Measurements from ENCODE around the gene PER2. TPM values are rescaled to one million over a fixed set of nuclear protein-coding genes. Genes with fewer than 3 reads are reported as not detected.
A peak's percentile ranks its signal among the peaks of the same experiment; 100 is the strongest.

The PER2 gene
- total RNA-seq, 4 donors from 2014 or later: 6.2 to 28.0 (median 12.0) TPM

- Histone ChIP-seq H3K4me1 (peaks cover 11 to 55% (median 33%) of the 10 kb centered on the region in 3 donors), H3K9me3 (no peaks in the 10 kb centered on the region), H3K4me3 (no peak overlapping the region), H3K36me3 (peaks cover 9 to 92% (median 40%) of the 10 kb centered on the region in 3 donors), H3K27me3 (no peaks in the 10 kb centered on the region), H3K27ac (peak overlapping the region; percentile 35 to 81 (median 73))
- TF ChIP-seq POLR2A (IDR thresholded peaks at IDR 0.05) (no peak), CTCF (IDR thresholded peaks at IDR 0.05) (peak; percentile 72 to 86 (median 78))
- peak; percentile 28 for DNase-seq
- intact Hi-C loops (cut with DNase I): no loop called here
- 18 to 20% methylated on average over 12 to 13 of the region's 13 CpGs for WGBS, 2 donors
These were observed 25.0 kb downstream of the PER2 start for GRCh38 chr2:238263204-238264071.

- Histone ChIP-seq H3K36me3 (peaks cover 9 to 92% (median 41%) of the 10 kb centered on the region in 3 donors), H3K27ac (peak overlapping the region; percentile 35 to 74 (median 68)), H3K4me3 (no peak overlapping the region), H3K4me1 (peaks cover 11 to 47% (median 31%) of the 10 kb centered on the region in 3 donors), H3K27me3 (no peaks in the 10 kb centered on the region), H3K9me3 (no peaks in the 10 kb centered on the region)
- intact Hi-C loops (cut with DNase I): no loop called here
- TF ChIP-seq POLR2A (IDR thresholded peaks at IDR 0.05) (no peak), CTCF (IDR thresholded peaks at IDR 0.05) (no peak)
- WGBS, 2 donors: 83 to 97% methylated on average over 6 to 7 of the region's 12 CpGs
- DNase-seq: no peak
These were observed 25.8 kb downstream of the PER2 start for GRCh38 chr2:238262496-238263122.

- H3K4me1 ChIP-seq: peaks cover 11 to 39% (median 26%) of the 10 kb centered on the region in 3 donors
- 88 to 92% methylated on average over 3 to 8 of the region's 16 CpGs for WGBS, 2 donors
- no peaks in the 10 kb centered on the region for H3K27me3 ChIP-seq
These were observed 26.6 kb downstream of the PER2 start for GRCh38 chr2:238261718-238262375.

GRCh38 chr2:238260883-238261282 lies 27.5 kb downstream of the PER2 start:
- H3K4me1 ChIP-seq: peaks cover 11 to 36% (median 20%) of the 10 kb centered on the region in 3 donors
- TF ChIP-seq CTCF (IDR thresholded peaks at IDR 0.05) (no peak), POLR2A (IDR thresholded peaks at IDR 0.05) (no peak)
- H3K27me3 ChIP-seq: no peaks in the 10 kb centered on the region
- no peaks in the 10 kb centered on the region for H3K9me3 ChIP-seq
- 20 to 89% methylated on average over 2 to 5 of the region's 18 CpGs for WGBS, 2 donors
- peaks cover 10 to 92% (median 28%) of the 10 kb centered on the region in 3 donors for H3K36me3 ChIP-seq
- DNase-seq: no peak
- intact Hi-C loops (cut with DNase I): no loop called here
- no peak overlapping the region for H3K27ac ChIP-seq
- H3K4me3 ChIP-seq: no peak overlapping the region

More at GRCh38 chr2:238261718-238262375, 26.6 kb downstream of the PER2 start:
- no peak for TF ChIP-seq CTCF (IDR thresholded peaks at IDR 0.05)
- no peak for TF ChIP-seq POLR2A (IDR thresholded peaks at IDR 0.05)
- H3K9me3 ChIP-seq: no peaks in the 10 kb centered on the region
- intact Hi-C loops (cut with DNase I): no loop called here
- peak overlapping the region in 2 of 4 donors; percentile 3 to 74 for H3K27ac ChIP-seq
- no peak for DNase-seq
- no peak overlapping the region for H3K4me3 ChIP-seq
- H3K36me3 ChIP-seq: peaks cover 9 to 92% (median 34%) of the 10 kb centered on the region in 3 donors

Measured in esophagus squamous epithelium (tissue), 5 donors.